GM19043 (cell line): Measurements from ENCODE around the gene RBBP4.
A peak's percentile ranks its signal among the peaks of the same experiment; 100 is the strongest.
"Not testable (repeated sequence)": the region's sequence is repeated elsewhere in the genome, so short reads cannot be mapped to it uniquely, and the experiment has no call there.

Experiments used
- ATAC-seq: cut with Tn5 transposase; IDR thresholded peaks from one replicate; pipeline ENCODE4 v1.9.1; 2021; ENCODE audit warnings: low read depth; ENCODE audit not compliant: unreplicated experiment

RBBP4 gene

GRCh38 chr1:32650752-32651460 lies at the start of gene RBBP4:
Gene RBBP4, plus strand, starts transcription at chr1:32651208. Its CDS starts 99 bp downstream, at chr1:32651307.
- peak; percentile 84 for ATAC-seq

DNA sequence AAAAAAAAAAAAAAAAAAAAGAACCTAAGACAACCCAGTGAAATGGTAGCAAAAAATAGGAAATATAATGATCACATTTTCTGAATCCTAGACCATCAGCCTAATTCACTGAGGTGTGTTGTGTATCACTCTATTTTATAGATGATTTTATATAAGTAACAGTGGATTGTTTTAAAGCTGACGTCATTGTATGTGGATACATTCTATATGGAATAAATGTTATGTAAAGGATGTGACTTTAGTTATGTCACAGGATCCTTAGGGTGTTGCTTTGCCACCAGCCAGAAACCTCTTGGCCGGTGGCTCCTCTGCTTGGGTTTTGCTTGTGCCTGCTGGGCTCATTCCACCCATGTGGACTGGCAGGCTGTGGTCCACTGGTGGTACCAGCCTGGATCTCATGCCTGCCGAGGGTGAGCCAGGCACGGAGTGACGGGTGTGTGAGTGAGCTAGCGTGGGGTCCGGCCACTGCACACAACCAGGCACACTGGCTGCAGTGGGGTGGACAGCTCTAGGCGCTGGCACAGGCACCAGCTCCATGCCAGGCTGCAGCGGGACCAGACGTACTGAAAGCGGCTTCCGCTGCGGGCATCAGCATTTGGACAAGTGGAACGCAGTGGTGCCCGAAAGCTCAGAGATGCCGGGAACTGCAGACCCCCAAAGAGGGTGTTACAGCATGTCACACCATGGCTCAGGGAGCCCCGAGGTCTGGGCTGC lies 45.1 kb upstream of the RBBP4 start:
- ATAC-seq, result no peak

GRCh38 chr1:32606565-32607371 lies 44.2 kb upstream of the RBBP4 start:
- no peak for ATAC-seq

DNA sequence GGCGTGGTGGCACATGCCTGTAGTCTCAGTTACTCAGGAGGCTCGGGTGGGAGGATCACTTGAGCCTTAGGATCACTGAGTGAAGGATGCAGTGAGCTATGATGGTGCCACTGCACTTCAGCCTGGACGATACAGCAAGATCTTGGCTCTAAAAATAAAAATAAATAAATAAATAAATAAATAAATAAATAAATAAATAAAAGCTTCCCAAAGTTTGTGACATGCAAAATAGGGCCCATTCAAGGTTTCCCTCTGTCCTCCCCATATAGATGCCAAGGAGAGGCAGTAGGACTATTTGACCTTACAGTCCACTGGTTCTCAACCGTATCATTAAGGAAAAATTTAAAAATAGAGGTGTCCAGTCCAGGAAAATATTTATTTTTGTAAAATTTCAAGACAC lies 41.8 kb upstream of the RBBP4 start:
- no peak for ATAC-seq

DNA sequence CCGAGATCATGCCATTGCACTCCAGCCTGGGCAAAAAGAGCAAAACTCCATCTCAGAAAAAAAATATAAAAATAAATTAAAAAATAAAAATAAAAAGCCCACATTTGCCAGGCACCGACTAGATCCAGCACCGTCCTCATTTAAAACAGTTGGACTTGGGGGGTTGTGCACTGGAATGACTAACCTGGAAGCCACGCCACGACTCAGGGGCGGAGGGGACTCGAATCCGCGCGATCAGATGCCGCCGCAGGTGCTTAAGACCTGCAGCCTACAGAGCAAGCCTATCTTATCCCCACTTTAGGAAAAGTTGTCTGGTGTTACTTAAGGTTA lies 39.2 kb upstream of the RBBP4 start:
- no peak for ATAC-seq

- ATAC-seq, result peak; percentile 75
Measured at GRCh38 chr1:32612189-32612881, 38.7 kb upstream of the RBBP4 start.

DNA sequence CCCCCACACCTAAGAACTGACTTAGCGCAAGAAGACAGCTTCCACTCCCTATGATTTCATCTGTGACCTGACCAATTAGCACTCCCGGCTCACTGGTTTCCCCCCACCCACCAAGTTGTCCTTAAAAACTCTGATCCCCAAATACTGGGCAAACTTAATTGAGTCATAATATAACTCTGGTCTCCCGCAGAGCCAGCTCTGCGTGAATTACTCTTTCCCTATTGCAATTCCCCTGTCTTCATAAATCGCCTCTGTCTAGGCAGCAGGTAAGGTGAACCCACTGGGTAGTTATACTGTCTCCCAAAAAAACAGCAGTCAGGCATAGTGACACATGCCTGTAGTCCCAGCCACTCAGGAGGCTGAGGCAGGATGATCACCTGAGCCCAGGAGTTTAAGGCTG lies 37.5 kb upstream of the RBBP4 start:
- no peak for ATAC-seq

GRCh38 chr1:32618673-32619221 lies 32.3 kb upstream of the RBBP4 start:
- no peak for ATAC-seq

- ATAC-seq, result peak; percentile 64
Measured at GRCh38 chr1:32619701-32620485, 31.1 kb upstream of the RBBP4 start.

DNA sequence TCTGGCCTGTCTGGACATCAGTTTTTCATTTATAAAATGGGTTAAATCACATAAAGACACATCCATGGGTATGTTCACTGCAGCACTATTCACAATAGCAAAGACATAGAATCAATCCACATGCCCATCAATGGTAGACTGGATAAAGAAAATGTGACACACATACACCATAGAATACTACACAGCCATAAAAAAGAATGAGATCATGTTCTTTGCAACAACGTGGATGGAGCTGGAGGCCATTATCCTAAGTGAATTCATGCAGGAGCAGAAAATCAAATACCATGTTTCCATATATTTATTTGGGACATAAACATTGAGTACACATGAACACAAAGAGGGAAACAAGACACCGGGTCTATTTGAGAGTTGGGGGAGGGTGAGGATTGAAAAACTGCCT lies 28.8 kb upstream of the RBBP4 start:
- no peak for ATAC-seq

- ATAC-seq, result no peak
Measured at GRCh38 chr1:32622806-32623681, 28.0 kb upstream of the RBBP4 start.

DNA sequence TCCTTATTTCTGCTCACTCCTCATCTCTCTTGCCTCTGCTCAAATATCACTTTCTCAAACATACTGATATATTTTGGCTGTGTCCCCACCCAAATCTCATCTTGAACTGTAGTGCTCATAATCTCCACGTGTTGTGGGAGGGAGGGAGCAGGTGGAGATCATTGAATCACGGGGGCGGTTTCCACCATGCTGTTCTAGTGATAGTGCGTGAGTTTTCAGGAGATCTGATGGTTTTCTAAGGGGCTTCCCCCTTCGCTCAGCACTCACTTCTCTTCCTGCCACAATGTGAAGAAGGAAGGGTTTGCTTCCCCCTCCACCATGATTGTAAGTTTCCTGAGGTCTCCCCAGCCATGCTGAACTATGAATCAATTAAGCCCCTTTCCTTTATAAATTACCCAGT lies 27.2 kb upstream of the RBBP4 start:
- no peak for ATAC-seq

DNA sequence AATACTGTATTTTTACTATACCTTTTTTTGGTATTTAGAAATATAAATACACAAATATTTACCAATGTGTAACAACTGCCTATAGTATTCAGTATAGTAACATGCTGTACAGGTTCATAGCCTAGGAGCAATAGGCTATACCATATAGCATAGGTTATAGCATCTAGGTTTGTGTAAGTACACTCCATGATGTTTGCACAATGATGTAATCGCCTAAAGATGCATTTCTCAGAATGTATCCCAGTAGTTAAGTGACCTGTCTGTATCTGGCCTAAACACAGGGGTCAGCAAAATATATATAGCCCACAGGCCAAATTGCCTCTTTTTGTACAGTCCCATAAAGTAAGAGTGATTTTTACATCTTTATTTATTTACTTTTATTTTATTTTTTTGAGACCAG lies 24.8 kb upstream of the RBBP4 start:
- no peak for ATAC-seq

GRCh38 chr1:32627596-32628162 lies 23.3 kb upstream of the RBBP4 start:
- ATAC-seq, result peak; percentile 72

GRCh38 chr1:32630173-32630572 lies 20.8 kb upstream of the RBBP4 start:
- ATAC-seq, result not testable (repeated sequence)

GRCh38 chr1:32632829-32633228 lies 18.2 kb upstream of the RBBP4 start:
- no peak for ATAC-seq

GRCh38 chr1:32635508-32636277 lies 15.3 kb upstream of the RBBP4 start:
- ATAC-seq, result no peak
